ENCODE measurements around the gene CUL5.
"Not testable (repeated sequence)": the region's sequence is repeated elsewhere in the genome, so short reads cannot be mapped to it uniquely, and the experiment has no call there.

Gene CUL5

DNA sequence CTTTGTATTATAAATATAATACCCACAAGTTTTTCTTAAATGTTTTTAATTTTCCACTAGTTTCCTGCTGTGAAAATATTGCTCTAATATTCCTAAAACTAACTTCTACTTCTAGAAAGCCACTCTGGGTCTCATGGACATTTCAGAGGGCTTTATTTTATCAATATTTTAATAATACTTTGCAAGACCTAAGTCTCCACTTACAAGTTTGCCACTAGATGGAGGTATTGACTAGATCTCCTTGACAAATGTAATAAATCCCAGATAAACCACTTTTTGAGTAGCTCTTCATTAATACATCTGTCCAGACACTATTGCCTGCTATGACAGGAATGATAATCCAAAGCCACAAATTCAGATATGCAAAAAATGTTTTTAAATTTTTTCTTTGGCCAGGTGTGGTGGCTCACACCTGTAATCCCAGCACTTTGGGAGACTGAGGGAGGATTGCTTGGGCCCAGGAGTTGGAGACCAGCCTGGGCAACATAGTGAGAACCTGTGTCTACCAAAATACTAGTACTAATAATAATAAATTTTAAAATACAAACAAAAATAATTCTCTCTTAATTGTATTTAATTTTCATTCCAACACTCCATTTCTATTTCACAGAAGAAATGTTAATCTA lies 109.2 kb downstream of the CUL5 start:
- DNase-seq, result peak; percentile 59

DNA sequence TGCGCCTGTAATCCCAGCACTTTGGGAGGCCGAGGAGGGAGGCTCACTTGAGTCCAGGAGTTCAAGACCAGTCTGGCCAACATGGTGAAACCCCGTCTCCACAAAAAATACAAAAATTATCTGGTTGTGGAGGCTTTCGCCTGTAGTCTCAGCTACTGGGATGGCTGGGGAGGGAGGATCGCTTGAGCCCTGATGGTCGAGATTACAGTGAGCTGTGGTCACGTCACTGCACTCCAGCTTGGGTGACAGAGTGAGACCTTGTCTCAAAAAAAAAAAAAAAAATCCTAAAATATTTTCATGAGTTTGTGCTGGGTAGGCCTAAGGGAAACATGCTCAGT lies 112.2 kb downstream of the CUL5 start:
- DNase-seq, result not testable (repeated sequence)

DNA sequence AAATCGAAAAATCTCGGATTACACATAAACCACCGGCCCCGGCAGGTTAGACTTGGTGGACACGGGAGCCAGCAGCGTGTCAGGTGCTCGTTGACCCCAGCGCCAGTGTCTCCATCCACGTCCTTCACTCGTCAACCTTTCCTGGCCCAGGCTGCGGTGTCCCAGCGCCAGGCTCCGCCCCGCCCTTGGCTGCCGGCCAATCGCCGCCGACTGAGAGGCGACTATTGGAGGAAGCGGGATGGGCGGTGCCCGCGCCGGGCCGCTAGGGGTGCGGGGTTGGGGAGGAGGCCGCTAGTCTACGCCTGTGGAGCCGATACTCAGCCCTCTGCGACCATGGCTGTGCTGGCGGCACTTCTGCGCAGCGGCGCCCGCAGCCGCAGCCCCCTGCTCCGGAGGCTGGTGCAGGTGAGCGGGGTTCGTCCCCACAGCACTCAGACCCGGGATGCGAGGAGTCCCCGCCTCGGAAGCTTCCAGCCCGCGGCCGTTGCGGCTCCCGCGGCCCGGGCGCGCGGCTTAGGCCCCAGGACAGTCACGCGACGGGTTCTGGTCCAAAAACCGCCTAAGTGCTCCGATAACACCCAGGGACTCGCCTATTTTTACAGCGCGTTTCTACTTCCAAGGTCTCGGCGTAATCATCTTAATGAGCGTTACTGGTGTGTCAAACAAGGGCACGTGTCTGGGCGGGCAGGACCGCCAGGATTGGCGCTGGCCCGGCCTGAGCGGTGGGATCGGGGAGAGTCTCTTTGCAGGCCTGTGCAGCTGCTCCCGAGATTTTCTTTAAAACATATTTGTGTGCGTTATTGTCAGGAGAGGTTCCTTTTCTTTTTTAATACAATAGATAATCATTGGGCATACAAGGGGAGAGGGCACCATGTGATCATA lies 112.8 kb downstream of the CUL5 start, which contains the start of gene ACAT1:
Gene ACAT1 (plus strand): TSS at position 294 of the 882 bp plus-strand sequence. CDS start 40 bp downstream, at position 334.
- DNase-seq, result peak; percentile 90

DNA sequence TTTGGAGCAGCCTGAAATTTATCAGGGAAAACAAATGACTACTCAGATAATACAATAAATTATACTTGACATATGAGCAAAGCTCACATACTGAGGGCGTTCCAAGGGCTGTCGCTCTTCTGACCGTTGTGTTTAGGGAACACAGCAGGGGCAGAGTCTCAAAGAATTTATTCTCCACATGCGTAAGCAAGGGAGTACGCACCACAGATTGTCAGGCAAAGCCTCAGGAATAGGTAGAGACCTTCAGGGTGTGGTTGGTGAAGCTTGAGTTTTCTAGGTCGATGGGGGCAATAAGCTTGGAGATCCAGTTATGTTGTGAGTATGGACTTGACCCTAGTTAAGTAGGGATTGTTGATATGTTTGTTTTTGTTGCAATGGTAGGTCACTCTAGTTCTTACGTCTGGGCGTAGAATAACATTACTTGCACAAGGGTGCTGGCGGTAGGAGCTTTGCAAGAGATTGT lies 113.5 kb downstream of the CUL5 start:
- peak; percentile 35 for DNase-seq

DNA sequence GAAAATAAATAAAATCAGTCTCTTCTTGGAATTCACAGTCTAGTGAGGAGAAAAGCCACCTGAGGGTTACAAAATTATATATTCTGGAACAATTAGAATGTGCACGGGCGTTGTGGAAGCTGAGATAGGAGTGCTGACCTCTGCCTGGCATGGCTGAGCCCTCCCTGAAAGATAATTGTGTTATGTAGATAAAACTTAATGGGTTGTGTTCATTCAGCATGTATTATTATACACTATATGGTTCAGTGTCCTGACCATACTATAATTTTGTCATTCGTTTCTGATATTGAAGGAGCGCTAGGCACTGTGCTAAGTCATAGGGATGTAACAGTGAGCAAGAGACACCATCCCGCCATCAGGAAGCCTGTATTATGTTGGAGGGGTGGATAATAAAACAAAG lies 116.4 kb downstream of the CUL5 start:
- DNase-seq, result no peak

DNA sequence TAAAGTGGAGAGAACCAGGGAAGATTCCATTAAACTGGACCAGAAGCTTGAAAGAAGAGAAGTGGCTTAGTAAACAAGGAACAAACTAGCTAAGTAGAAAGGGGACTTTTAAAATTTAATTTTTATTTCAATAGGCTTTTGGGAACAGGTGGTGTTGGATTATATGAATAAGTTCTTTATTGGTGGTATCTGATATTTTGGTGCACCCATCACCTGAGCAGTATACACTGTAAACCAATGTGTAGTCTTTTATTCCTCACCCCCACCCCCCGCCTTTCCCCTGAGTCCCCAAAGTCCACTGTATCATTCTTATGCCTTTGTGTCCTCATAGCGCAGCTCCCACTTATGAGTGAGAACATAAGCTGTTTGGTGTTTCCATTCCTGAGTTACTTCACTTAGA lies 120.1 kb downstream of the CUL5 start:
- no peak for DNase-seq

DNA sequence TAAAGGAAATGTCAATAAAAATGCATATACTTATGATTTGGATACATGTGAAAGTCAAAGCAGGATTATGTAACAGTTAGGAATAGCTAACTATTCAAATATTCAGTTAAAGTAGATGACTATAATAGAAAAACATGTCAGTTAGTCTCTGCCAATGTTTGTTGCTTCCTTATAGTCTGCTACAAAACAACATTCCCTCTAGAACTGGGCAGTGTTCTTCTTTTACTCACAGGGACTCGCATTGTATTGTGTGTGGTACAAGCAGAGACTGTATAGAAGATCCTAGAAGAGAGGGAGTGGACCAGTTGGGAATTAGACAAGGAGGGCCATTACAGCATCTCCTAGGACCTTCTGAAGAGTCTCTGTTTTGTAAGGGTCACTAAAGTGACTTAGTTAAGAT lies 123.3 kb downstream of the CUL5 start:
- DNase-seq, result no peak

DNA sequence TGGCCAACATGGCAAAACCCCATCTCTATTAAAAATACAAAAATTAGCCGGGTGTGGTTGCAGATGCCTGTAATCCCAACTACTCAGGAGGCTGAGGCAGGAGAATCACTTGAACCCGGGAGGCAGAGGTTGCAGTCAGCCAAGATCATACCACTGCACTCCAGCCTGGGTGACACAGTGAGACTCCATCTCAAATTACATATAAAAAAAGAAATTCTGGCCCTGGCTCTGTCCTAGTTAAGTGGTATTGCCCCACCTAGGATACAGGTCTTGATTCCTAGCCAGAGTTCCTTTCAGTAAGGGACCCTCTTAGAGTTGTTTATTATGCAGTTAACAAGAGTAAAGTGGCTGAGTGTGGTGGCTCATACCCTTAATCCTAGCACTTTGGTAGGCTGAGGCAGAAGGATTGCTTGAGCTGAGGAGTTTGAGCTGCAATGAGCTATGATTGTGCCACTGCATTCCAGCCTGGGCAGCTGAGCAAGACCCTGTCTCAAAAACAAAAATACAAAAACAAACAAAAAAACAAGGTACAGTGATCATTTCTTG lies 124.4 kb downstream of the CUL5 start:
- DNase-seq, result not testable (repeated sequence)

DNA sequence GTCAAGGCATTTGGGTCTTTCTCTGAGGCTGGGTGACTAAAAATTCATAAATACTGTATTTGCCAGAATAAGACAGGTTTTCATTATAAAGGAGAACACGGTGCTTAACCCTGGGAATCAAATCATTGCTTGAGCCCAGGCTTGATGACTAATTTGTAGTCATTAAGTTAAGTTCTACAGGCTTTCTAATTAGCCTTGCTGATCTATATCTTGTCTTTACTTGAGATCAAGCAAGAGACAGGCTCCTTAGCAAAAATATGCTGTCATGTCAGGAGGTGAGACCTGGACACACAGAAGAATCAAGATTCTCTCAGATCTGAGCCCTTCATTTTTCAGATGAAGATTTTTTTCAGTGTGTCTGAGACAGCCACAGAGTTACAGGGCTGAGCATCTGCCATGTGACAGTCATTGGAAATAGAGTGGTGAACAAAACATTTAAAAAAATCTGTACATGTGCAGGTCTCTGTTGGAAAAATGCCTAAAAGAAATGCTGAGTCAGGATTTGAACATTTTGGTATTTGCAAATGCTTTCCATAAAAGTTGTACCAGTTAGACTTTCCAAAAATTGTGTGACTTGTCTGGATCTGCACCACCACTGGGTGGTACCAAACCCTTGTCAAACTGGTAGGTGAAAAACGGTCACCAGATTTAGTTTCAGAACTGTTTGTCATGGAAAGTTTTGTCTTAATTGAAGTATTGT lies 127.3 kb downstream of the CUL5 start:
- no peak for DNase-seq

DNA sequence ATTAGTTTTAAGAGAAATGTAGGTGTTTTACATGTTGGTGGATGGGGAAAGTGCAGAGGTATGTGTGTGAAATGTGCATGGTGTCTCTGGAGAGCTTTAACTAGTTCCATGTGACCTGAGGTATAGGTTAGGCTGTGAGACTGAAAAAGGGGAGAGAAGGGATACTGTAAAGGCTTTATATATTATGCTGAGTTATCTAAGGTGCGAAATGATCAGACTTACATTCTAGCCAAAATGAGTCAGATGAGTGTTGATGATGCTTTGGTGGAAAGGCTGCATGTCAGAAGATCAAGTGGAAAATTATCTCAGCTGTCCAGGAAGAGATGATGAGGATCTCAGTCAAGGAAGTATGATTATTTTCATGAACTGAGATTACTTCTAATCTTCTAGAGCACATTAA lies 128.5 kb downstream of the CUL5 start:
- DNase-seq, result no peak

DNA sequence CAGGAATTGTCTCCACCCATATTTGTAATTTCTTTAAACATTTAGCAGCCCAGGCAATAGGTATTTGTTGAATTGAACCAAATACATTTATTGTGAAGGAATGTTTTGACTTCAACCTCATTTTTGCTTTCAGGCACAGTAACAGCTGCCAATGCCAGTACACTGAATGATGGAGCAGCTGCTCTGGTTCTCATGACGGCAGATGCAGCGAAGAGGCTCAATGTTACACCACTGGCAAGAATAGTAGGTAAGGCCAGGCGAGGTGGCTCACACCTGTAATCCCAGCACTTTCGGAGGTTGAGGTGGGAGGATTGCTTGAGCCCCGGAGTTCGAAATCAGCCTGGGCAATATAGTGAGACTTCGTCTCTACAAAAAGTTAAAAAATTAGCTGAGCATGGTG lies 133.6 kb downstream of the CUL5 start:
- DNase-seq, result no peak

DNA sequence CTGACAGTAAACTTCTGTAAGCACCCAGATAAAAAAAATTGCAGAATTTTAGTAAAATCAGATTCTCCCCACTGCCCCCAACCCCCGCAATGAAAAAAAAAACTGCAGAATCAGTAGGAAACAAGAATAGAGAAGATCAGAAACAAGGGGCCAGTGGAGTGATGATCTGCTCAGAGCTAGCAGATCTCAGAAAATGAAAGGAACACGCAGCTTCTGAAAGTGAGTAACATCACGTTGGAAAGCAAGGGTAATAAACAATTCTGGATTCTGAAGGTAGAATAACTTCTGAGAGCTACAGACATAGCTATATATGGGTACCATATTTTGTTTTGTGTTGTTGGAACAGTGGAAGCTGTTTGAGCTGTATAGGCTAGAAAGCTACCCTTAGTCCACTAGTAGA lies 135.9 kb downstream of the CUL5 start:
- no peak for DNase-seq

DNA sequence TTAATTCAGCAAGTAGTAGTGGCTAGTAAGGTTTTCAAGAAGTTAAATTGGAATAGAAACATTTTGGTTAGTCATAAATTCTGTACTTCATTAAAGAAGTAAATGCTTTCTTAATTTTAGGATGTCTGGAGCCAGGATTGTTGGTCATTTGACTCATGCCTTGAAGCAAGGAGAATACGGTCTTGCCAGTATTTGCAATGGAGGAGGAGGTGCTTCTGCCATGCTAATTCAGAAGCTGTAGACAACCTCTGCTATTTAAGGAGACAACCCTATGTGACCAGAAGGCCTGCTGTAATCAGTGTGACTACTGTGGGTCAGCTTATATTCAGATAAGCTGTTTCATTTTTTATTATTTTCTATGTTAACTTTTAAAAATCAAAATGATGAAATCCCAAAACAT lies 138.5 kb downstream of the CUL5 start:
- DNase-seq, result no peak

DNA sequence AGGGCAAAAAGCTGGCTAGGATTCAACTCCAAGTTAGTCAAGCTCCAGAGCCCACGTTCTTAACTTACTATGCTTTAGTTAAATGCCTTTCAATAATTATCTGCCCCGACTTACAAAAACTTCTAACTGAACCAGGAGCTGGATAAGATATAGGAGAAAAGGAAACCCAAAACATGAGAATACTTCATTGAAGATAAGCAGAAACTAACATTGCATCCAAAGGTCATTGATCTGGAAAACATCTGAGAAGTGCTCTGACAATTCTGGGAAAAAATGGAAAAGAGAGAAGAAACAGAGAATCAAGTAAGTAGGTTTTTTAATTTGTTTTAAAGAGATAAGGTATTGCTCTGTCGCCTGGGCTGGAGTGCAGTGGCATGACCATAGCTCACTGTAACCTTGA lies 139.9 kb downstream of the CUL5 start:
- DNase-seq, result no peak

DNA sequence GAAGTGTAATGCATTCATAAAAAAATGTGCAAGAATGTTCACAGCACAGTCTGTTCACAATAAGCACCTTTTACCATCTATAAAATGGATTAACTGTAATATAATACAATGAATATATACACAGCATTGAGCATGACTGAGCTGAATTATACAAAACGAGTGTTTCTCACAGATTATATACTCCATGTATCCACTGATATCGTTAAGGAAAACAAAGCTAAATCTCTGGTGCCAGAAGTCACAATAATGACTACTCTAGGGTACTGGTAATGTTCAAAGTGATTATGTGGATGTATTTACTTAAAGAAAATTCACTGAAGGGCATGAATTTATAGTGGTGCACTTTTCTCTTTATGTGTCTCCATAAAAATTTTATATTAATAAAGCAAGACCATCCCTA lies 145.9 kb downstream of the CUL5 start:
- no peak for DNase-seq
